ENCODE results near the gene CLASP1. TPM values are rescaled to one million over a fixed set of nuclear protein-coding genes. Genes with fewer than 3 reads are reported as not detected.

Gene CLASP1
- total RNA-seq, 1 experiment from 2014 or later, result 45.9 TPM

- no peak overlapping the region for H3K4me2 ChIP-seq (ENCODE audit: insufficient read depth, insufficient read length, low read length)
- H3K27me3 Mint-ChIP-seq (ENCODE audit: low read depth), result no peaks in the 10 kb centered on the region
- no peaks in the 10 kb centered on the region for H4K20me1 ChIP-seq (ENCODE audit: control insufficient read depth, insufficient read depth, insufficient read length)
- no peak overlapping the region for H3K23ac ChIP-seq (ENCODE audit: insufficient read length, low read depth, low read length)
- no peak overlapping the region for H2BK120ac ChIP-seq (ENCODE audit: low read depth, low read length, poor library complexity, severe bottlenecking)
- no peak overlapping the region for H3K18ac ChIP-seq (ENCODE audit: insufficient read length, low read depth, low read length)
- no peak overlapping the region; a peak in 2 of 7 replicates for H3K27ac Mint-ChIP-seq
- no peak overlapping the region for H4K5ac ChIP-seq (ENCODE audit: insufficient read length, low read depth, low read length)
- H2BK15ac ChIP-seq (ENCODE audit: low read depth, low read length), result no peak overlapping the region
- H3K27me3 ChIP-seq (ENCODE audit: insufficient read depth, low read length), result no peaks in the 10 kb centered on the region
- no peak overlapping the region for H2BK5ac ChIP-seq (ENCODE audit: insufficient read length, low read length)
- H4K8ac ChIP-seq (replicated peaks; ENCODE audit: insufficient read length, low read depth, low read length), result no peak overlapping the region
- no peaks in the 10 kb centered on the region; the same call in 1 of the 2 replicates for H3K79me2 ChIP-seq (ENCODE audit: insufficient read depth, low read length)
- H3K9me3 ChIP-seq (ENCODE audit: control insufficient read depth, low read depth, low read length), result no peaks in the 10 kb centered on the region
- no peak overlapping the region for H3K14ac ChIP-seq (ENCODE audit: insufficient read depth, low read length)
- H3K9me3 Mint-ChIP-seq, result no peaks in the 10 kb centered on the region
- H3K4me3 Mint-ChIP-seq, result no peak overlapping the region
- H3K56ac ChIP-seq (ENCODE audit: insufficient read length, low read depth, low read length), result no peak overlapping the region
- no peak overlapping the region for H3K4ac ChIP-seq (ENCODE audit: low read depth, low read length)
- TF ChIP-seq CTCF (conservative IDR thresholded peaks at IDR 0.05), result no peak
- peaks cover 10% of the 10 kb centered on the region for H3K79me1 ChIP-seq (ENCODE audit: insufficient read depth, low read depth, low read length, poor library complexity, severe bottlenecking)
- no peak overlapping the region for H3K27ac ChIP-seq (ENCODE audit: insufficient read length, low read depth, low read length)
- H4K91ac ChIP-seq (ENCODE audit: insufficient read length, low read depth, low read length), result no peak overlapping the region
- peaks cover 2 to 8% (median 8%) of the 10 kb centered on the region in 3 experiments; a peak in 5 of 7 replicates for H3K36me3 Mint-ChIP-seq (ENCODE audit: insufficient read depth in 1 of 3, low read depth in 3 of 3)
- H2BK20ac ChIP-seq (ENCODE audit: low read depth, low read length, poor library complexity, severe bottlenecking), result no peak overlapping the region
- H2BK12ac ChIP-seq (ENCODE audit: insufficient read length, low read depth, low read length), result no peak overlapping the region
- no peak overlapping the region for H2AK5ac ChIP-seq (ENCODE audit: insufficient read length, low read length)
- H3K23me2 ChIP-seq (ENCODE audit: insufficient read length, low read depth, low read length, poor library complexity, severe bottlenecking), result no peaks in the 10 kb centered on the region
- H3K9ac ChIP-seq (ENCODE audit: extremely low read depth, insufficient read length, low read length), result no peak overlapping the region
- H2AFZ ChIP-seq (ENCODE audit: low read length), result no peak overlapping the region
- peaks cover 16 to 17% of the 10 kb centered on the region in 2 experiments for H3K4me1 Mint-ChIP-seq
- no peaks in the 10 kb centered on the region for H3K4me1 ChIP-seq (ENCODE audit: insufficient read depth, low read length)
- no peak overlapping the region for H3T11ph ChIP-seq (ENCODE audit: low read length)
- DNase-seq, result no peak
Observed at GRCh38 chr2:121599963-121600651, 49.2 kb downstream of the CLASP1 start.

All from H9 (cell line).